ENCODE measurements around the gene PIK3R2.

DNA sequence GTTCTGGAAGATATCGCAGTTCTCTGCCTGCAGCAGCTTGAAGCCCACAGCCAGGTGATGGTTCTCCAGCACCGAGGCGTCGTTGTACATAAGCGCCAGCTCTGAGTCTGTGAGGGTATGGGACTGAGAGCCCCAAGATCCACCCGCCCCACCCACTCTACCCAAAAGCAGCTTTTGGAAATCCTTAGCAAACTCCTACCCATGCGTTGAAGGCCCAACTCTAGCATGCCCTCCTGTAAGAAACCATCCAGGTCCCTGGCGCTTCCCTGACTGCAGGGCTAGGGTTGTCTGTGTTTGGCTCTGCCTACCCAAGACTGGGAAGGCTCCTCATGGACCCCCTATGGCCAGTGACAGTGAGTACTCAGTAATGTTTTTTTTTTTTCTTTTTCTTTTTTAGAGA lies 63.8 kb downstream of the PIK3R2 start:
- TF ChIP-seq CTCF (conservative IDR thresholded peaks at IDR 0.05; ENCODE audit: low read depth in 2 of 2) (no peak), EZH2 (IDR thresholded peaks at IDR 0.05; ENCODE audit: low read depth, unreplicated experiment) (no peak), NANOG (IDR thresholded peaks at IDR 0.05; ENCODE audit: borderline replicate concordance) (no peak), CREB1 (CRISPR knock-in tag; IDR thresholded peaks at IDR 0.05; ENCODE audit: low read depth) (no peak), ZNF462 (CRISPR knock-in tag; IDR thresholded peaks at IDR 0.05) (no peak), REST (IDR thresholded peaks at IDR 0.05; ENCODE audit: unreplicated experiment) (no peak), STAT1 (IDR thresholded peaks at IDR 0.05; ENCODE audit: unreplicated experiment) (no peak), ZNF331 (CRISPR knock-in tag; IDR thresholded peaks at IDR 0.05; ENCODE audit: low read depth) (no peak), POLR2AphosphoS5 (IDR thresholded peaks at IDR 0.05; ENCODE audit: low read depth) (no peak), EZH2phosphoT487 (IDR thresholded peaks at IDR 0.05; ENCODE audit: unreplicated experiment) (no peak), JUNB (IDR thresholded peaks at IDR 0.05; ENCODE audit: unreplicated experiment) (no peak), ZNF114 (CRISPR knock-in tag; IDR thresholded peaks at IDR 0.05) (no peak)
- TF ChIP-seq, protein P1, sequence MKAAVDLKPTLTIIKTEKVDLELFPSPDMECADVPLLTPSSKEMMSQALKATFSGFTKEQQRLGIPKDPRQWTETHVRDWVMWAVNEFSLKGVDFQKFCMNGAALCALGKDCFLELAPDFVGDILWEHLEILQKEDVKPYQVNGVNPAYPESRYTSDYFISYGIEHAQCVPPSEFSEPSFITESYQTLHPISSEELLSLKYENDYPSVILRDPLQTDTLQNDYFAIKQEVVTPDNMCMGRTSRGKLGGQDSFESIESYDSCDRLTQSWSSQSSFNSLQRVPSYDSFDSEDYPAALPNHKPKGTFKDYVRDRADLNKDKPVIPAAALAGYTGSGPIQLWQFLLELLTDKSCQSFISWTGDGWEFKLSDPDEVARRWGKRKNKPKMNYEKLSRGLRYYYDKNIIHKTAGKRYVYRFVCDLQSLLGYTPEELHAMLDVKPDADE (IDR thresholded peaks at IDR 0.05) = no peak

Data from GM23338 (cell line).